Chondrocyte (in vitro differentiated cells): ENCODE data around the gene WDR1. TPM values are rescaled to one million over a fixed set of nuclear protein-coding genes. Genes with fewer than 3 reads are reported as not detected.

Experiments
- DNase-seq: peaks from one replicate; pipeline ENCODE4 v3.0.0; 2021; ENCODE audit warnings: mixed read lengths, low spot score
- H3K27ac Mint-ChIP-seq: one replicate; pipeline ENCODE4 v1.8.0; 2021; ENCODE audit warnings: mild to moderate bottlenecking, moderate library complexity, mixed read lengths; ENCODE audit not compliant: unreplicated experiment
- H3K27me3 Mint-ChIP-seq: 2 replicates; pipeline ENCODE4 v1.8.0; 2021; ENCODE audit warnings: low read depth, mixed read lengths
- H3K36me3 Mint-ChIP-seq: 2 replicates; pipeline ENCODE4 v1.8.0; 2021; ENCODE audit warnings: low read depth, mixed read lengths
- H3K4me1 Mint-ChIP-seq: 2 replicates; pipeline ENCODE4 v1.8.0; 2021; ENCODE audit warnings: low read depth, mild to moderate bottlenecking, mixed read lengths
- H3K4me3 Mint-ChIP-seq: one replicate; pipeline ENCODE4 v1.8.0; 2021; ENCODE audit warnings: mild to moderate bottlenecking, moderate library complexity, mixed read lengths; ENCODE audit not compliant: unreplicated experiment
- H3K9me3 Mint-ChIP-seq: 2 replicates; pipeline ENCODE4 v1.8.0; 2021; ENCODE audit warnings: low read depth, mixed read lengths
- CTCF ChIP-seq: fragments of 200-600 bp; sonication (generic); IDR thresholded peaks from 2 replicates; pipeline ENCODE4 v1.5.0; 2021; ENCODE audit warnings: antibody characterized with exemption, mild to moderate bottlenecking, moderate library complexity
- total RNA-seq: library from RNA; stranded (reverse); gene quantifications from 3 replicates; pipeline ENCODE4 v1.2.1, GENCODE V29; 2021

WDR1 gene
- total RNA-seq, 1 donor from 2014 or later: 483 TPM

GRCh38 chr4:10034136-10034535 lies 82.5 kb downstream of the WDR1 start:
- H3K4me1 Mint-ChIP-seq: peaks cover 32% of the 10 kb centered on the region
- H3K4me3 Mint-ChIP-seq: no peak overlapping the region
- DNase-seq: no peak
- no peaks in the 10 kb centered on the region for H3K27me3 Mint-ChIP-seq
- no peaks in the 10 kb centered on the region for H3K9me3 Mint-ChIP-seq
- no peak for TF ChIP-seq CTCF
- H3K27ac Mint-ChIP-seq: no peak overlapping the region
- no peaks in the 10 kb centered on the region for H3K36me3 Mint-ChIP-seq

GRCh38 chr4:10033191-10033881 lies 83.3 kb downstream of the WDR1 start:
- Mint-ChIP-seq H3K9me3 (no peaks in the 10 kb centered on the region), H3K27ac (peak overlapping the region; percentile 13), H3K36me3 (no peaks in the 10 kb centered on the region), H3K4me1 (peaks cover 32% of the 10 kb centered on the region), H3K4me3 (no peak overlapping the region), H3K27me3 (no peaks in the 10 kb centered on the region)
- DNase-seq: no peak
- no peak for TF ChIP-seq CTCF

- no peaks in the 10 kb centered on the region for H3K27me3 Mint-ChIP-seq
- TF ChIP-seq CTCF: no peak
- DNase-seq: no peak
- H3K27ac Mint-ChIP-seq: no peak overlapping the region
- H3K36me3 Mint-ChIP-seq: no peaks in the 10 kb centered on the region
- no peak overlapping the region for H3K4me3 Mint-ChIP-seq
- H3K9me3 Mint-ChIP-seq: no peaks in the 10 kb centered on the region
- H3K4me1 Mint-ChIP-seq: peaks cover 32% of the 10 kb centered on the region
Observed at GRCh38 chr4:10032625-10033024, 84.0 kb downstream of the WDR1 start.

GRCh38 chr4:10031668-10032590 lies 84.7 kb downstream of the WDR1 start:
- H3K4me3 Mint-ChIP-seq: no peak overlapping the region
- TF ChIP-seq CTCF: no peak

GRCh38 chr4:10030972-10031667 lies 85.5 kb downstream of the WDR1 start:
- Mint-ChIP-seq H3K4me3 (no peak overlapping the region), H3K9me3 (no peaks in the 10 kb centered on the region), H3K27me3 (peaks cover 2% of the 10 kb centered on the region), H3K27ac (no peak overlapping the region), H3K36me3 (no peaks in the 10 kb centered on the region), H3K4me1 (peaks cover 32% of the 10 kb centered on the region)
- no peak for TF ChIP-seq CTCF
- no peak for DNase-seq

More at GRCh38 chr4:10031668-10032590, 84.7 kb downstream of the WDR1 start:
- H3K9me3 Mint-ChIP-seq: no peaks in the 10 kb centered on the region
- peaks cover 2% of the 10 kb centered on the region for H3K27me3 Mint-ChIP-seq
- no peaks in the 10 kb centered on the region for H3K36me3 Mint-ChIP-seq
- DNase-seq: no peak
- no peak overlapping the region for H3K27ac Mint-ChIP-seq
- peaks cover 32% of the 10 kb centered on the region for H3K4me1 Mint-ChIP-seq
